HG03280 (cell line): ENCODE data around the gene ICE2.

Experiments
- ATAC-seq: cut with Tn5 transposase; IDR thresholded peaks from one replicate; pipeline ENCODE4 v1.9.1; 2021; ENCODE audit warnings: mild to moderate bottlenecking, moderate library complexity; ENCODE audit not compliant: unreplicated experiment

The ICE2 gene, protein sequence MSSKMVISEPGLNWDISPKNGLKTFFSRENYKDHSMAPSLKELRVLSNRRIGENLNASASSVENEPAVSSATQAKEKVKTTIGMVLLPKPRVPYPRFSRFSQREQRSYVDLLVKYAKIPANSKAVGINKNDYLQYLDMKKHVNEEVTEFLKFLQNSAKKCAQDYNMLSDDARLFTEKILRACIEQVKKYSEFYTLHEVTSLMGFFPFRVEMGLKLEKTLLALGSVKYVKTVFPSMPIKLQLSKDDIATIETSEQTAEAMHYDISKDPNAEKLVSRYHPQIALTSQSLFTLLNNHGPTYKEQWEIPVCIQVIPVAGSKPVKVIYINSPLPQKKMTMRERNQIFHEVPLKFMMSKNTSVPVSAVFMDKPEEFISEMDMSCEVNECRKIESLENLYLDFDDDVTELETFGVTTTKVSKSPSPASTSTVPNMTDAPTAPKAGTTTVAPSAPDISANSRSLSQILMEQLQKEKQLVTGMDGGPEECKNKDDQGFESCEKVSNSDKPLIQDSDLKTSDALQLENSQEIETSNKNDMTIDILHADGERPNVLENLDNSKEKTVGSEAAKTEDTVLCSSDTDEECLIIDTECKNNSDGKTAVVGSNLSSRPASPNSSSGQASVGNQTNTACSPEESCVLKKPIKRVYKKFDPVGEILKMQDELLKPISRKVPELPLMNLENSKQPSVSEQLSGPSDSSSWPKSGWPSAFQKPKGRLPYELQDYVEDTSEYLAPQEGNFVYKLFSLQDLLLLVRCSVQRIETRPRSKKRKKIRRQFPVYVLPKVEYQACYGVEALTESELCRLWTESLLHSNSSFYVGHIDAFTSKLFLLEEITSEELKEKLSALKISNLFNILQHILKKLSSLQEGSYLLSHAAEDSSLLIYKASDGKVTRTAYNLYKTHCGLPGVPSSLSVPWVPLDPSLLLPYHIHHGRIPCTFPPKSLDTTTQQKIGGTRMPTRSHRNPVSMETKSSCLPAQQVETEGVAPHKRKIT

DNA sequence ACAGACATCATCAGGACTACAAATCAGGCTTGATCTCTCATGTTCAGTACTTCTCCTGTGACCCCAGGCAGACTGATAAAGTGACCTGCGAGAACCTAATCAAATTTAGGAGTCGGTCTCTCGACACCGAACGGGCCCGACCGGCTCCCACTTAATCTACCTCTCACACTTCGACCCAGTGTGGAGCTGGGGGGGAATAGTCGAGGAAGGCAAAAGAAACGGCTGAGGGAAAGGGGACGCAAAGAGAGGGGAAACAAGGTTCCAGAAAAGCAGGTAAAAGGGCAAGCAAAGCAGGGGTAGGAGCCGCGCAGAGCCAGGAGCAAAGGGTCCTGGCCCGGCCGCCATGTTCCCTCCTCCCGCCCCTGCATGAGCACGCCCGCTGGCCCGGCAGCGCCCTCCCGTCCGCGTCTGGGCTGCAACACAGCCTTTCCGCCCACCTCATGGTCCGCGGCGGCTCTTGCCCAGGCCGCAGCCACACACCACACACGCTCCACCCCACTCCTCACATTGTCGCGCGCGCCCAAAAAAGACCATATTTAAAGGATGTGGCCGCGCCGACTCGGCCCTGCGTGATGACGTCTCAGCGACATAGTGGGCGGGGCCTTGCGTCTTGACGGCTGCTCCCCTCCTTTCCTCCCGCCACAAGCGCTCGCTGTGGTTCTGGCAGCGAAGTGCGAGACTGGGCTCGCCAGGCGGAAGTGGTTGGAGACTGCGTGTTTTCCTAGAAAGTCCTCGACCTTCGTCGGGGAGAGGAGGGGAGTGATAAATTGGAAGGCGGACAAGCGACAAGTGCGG, at the start of gene ICE2:
ICE2 (minus strand) TSS at position 577 of the 795 bp plus-strand sequence. CDS start 1,165 bp downstream, outside the sequence.
- ATAC-seq = peak; percentile 86

DNA sequence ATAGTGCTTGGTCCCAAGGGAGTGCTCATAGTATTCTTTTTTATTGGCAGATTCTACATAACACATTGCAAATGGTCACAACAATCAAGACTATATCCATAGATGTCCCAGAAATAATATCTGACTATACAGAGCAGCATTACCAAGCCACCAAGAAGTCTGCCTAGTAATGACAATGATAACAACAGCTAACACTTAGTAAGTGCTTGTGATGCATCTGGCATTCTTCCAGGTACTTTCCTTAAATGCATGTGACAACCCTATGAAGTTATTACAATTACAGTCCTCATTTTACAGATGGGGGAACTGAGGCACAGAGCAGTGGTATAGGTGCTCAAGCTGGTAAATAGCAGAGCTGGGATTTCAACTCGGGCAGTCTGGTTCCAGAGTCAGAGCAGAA, 49.6 kb upstream of the ICE2 start:
- no peak for ATAC-seq

DNA sequence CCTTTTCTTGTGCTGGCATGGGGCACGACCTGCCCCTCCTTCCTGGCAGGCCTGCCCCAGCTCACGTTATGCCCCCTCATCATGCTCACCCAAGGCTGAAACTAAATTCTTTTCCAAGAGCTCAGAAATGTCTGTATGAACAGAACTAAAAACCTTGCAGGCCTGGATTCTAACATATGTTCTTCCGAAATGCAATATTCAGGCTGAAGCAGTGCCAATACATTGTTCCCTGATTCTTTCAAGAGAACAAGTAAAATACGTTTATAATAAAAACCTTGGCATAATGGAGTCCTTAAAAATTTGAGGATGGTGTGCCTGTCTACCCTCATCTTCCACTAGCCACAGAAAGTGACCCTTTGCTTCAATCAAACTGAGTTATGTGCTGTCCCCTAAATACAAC, 48.5 kb upstream of the ICE2 start:
- ATAC-seq = no peak

DNA sequence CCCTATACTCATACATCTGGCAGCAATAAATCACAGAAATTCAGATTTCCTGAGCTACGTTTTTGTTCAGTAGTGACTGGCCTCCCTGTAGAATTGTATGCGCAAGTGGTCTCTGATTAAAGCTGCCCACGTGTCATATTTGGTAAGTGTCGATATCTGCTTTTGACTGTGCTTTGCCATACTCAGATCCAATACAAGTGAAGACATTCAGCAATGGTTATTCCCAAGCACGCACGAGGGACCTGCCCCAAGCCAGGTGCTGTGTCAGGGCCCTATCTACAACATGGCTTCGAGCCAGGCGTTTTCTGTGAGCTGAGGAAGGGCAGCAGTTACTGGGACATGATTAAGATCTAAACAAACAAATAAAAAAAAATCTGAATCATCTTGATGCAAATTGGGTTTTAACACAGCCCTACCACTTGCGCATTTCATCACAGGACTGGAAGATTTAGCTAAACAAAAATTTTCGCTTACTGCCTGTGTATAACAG, 47.2 kb upstream of the ICE2 start:
- ATAC-seq = no peak

DNA sequence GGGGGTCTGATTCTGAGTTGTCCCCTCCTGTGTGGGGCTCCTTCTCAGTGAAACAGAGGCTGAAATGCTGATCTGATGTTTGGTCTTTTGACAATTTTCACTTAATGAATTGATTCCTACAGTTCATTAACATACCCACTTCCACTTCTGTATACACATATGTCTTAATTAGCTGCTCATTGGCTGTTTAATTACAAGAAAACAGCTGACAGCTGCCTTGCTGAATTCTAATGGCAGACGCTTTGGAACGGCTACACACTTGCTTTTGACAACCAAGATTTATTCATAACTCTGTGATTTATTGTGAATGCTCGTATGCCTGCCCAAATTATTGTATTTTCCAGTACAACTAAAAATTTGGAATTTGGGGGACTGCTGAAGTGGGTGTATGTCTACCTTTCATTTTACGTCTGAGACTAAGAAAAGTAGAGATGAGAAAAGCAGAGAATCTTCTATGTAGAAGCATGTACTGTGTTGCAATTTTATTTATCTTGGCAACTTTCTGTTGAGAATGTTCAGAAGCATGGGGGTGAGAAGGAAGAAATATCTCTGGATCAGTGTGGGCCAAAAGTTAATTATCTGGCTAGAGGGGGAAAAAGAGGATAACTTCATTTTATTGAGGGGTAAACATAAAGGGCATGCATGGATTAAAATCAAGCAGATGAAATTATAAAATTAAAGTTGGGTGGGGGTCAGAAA, 46.5 kb upstream of the ICE2 start:
- ATAC-seq = no peak

DNA sequence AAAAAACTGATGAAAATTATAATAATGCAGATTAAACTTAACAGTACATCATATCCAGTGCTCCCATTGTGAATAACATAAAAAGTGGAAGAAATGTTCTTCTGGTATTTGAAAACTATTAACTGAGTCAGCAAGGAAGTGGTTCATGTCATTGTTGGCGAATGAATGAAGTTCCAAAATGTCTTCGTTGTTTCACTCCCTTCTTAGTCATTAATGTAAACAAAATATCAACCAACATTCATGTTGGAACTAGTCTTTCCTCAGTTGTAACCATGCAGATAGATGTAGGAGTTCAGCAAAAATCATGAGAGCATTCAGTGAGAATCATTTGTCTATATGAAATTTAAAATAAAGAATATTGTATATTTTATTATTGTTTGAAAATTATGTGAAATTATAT, 44.1 kb upstream of the ICE2 start:
- no peak for ATAC-seq

- peak; percentile 57 for ATAC-seq
Observed at GRCh38 chr15:60520825-60521368, 42.0 kb upstream of the ICE2 start.

- ATAC-seq = no peak
Observed at GRCh38 chr15:60520013-60520824, 41.3 kb upstream of the ICE2 start.

GRCh38 chr15:60519218-60519617, 40.3 kb upstream of the ICE2 start:
- ATAC-seq = no peak

DNA sequence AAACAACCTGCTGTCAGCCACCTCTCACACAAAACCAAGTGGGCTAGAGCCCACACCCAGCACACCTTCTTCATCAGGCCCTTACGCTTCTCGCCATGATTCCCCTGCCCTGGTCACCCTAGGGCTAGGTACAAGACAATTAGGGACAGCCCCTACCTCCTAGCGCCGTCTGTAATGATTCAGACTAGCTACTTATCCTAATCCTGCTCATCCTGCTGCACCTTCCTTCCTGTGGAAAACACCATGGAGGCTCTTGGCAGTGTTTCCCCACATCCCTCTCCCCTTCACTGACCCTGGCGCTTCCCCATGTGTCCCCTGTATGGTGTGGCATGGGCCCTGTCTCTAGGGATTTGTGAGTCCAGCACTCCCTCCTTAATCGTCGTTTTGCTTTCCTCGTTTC, 39.6 kb upstream of the ICE2 start:
- no peak for ATAC-seq

DNA sequence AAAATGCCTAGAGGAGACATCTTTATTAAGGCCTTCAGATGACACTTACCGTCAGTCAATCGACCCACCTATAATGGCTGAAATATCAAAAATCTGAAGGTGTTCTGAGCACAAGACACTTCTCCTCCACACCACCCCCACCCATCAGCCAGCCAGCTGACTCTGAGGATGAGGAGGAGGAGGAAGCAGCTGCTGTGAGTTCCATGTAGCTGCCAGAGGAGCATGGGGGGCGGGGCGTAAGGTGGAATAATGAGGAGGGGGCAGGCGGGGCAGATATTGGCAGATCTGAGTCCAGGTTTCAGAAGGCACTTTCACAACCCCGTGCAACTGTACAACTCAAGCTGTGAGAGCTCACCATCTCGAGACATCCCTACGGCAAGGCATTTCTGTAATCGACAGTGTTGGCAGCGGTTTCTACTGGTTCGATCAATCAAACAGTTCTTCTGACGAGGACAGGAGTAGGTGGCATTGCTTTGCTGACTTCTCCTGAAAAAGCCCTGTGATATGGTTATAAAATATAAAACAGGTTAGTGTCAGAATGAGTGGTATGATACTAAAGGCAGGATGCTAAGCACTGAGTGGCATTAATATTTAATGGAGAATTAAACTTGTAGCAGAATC, 35.4 kb upstream of the ICE2 start:
- no peak for ATAC-seq

DNA sequence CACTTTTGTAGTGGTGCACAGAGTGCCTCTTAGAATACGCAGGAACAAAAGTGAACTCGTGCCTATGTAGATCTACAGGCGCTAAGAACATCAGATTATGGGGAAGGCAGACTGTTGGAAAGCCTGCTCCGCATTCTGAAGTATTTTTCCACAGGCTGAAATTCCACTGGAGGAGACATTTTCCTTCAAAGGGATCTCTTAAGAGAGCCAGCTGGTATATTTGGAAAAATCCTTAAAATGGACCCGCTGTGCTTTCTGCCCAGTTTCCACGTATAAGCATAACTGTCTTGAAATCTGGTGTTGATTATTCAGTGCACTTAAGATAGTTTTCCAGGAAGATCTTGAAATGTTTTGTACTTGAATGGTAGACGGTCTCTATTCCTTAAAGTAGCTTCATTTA, 34.7 kb upstream of the ICE2 start:
- ATAC-seq = no peak

DNA sequence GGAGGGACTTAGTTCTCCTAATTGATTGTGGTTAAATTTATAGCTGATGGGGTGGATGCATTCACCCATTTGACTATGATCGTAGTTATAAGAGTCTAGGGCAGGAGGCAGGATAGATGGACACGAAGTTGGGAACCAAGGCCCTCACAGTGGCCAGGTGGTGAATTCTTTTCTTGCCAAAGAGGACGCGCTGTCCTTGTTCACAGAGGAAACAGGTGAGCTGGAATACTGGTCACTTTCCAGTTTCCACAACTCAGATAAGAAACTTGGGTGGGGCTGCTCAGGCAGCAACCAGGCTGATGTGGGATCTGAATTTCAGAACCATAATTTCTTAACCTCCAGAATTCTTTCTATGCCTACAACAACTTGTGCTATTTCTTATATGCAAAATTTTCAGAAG, 34.0 kb upstream of the ICE2 start:
- ATAC-seq = no peak

DNA sequence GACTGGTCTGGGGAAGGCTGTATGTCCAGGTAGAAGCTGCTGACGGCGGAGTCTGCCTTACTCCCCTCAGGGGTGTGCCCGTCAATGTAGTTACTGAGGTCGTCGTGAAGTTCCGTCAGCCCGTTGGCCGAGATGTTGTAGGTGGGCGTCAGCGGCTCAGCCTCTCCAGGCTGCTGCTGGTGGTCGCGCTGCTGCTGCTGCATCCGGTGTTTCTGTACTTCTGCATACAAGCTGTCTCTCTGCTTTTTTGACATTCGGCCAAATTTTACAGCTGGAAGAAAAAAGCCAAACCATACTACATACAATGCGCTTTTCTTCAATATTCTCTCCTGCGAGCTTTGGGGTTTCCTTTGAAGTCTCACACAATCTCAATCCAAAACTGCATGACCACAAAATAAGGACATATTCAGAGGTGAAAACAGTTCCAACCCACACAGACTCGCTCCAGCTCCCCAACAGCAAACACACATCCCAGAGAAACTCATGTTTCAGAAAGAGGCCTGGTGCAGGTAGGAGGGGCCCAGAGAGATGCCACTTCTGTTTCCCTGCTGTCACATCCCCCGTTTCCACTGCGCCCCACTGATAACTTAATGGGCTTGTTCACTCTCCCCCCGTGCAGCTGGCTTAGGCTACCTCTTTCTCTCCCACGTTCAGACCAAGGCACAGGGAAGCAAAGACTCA, 32.5 kb upstream of the ICE2 start:
- no peak for ATAC-seq

DNA sequence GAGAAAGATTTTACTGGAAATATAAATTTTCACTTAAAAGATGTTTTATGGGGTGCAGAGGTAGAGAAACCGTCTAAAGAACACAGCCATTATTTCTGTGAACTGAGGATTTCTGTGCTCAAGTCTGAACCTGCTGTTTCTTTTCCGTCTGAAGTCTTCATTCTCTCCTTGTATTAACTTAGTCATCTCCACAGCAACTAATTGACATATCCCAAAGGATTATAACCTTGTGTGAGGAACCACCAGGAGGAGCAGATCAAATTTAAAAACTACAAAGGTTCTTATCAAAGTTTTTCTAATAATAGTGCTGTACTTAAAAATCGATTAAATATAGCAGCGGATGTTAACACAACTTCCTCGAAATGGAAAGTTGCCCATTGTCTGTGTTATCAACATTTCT, 31.1 kb upstream of the ICE2 start:
- no peak for ATAC-seq

- no peak for ATAC-seq
Observed at GRCh38 chr15:60509470-60509869, 30.5 kb upstream of the ICE2 start.

DNA sequence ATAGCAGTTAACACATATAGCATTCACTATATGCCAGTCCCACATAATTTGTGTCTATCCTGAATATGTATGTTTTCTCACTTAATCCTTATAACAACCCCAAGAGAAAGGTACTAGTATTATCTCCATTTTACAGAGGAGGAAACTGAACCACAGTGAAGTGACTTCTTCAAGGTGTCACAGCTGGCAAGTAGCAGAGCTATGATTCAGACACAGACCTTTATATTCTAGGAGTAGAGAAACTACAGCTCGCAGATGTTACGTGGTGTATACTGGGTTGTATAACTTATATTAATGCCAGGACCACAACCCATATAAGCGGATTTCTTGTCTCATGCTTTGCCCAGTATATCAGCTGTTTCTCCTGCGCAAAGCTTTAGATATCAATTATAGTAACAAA, 29.5 kb upstream of the ICE2 start:
- no peak for ATAC-seq
